HepG2 (cell line): ENCODE data around the gene MCM3AP. TPM values are rescaled to one million over a fixed set of nuclear protein-coding genes. Genes with fewer than 3 reads are reported as not detected.

Source experiments
- BCL6 ChIP-seq: IDR thresholded peaks from 2 replicates; pipeline ENCODE4 v1.6.1; 2016; ENCODE audit warnings: missing genetic modification reagents, missing compliant biosample characterization
- CEBPB ChIP-seq: IDR thresholded peaks from 2 replicates; pipeline ENCODE4 v1.6.1; 2011; ENCODE audit warnings: low read depth, low read length, improper control_type of control experiment, borderline replicate concordance
- CTCF ChIP-seq: sonication (generic); formaldehyde crosslinking; IDR thresholded peaks from 2 replicates; pipeline ENCODE4 v1.5.0; 2020; ENCODE audit warnings: mild to moderate bottlenecking, missing genetic modification reagents, moderate library complexity
- FOSL2 ChIP-seq: sonication (generic); formaldehyde crosslinking; IDR thresholded peaks from 2 replicates; pipeline ENCODE4 v1.4.0; 2020; ENCODE audit warnings: missing genetic modification reagents
- GLI4 ChIP-seq: sonication (generic); formaldehyde crosslinking; IDR thresholded peaks from 2 replicates; pipeline ENCODE4 v1.5.1; 2020; ENCODE audit warnings: missing genetic modification reagents, mild to moderate bottlenecking, moderate library complexity, borderline replicate concordance
- HOMEZ ChIP-seq: IDR thresholded peaks from 2 replicates; pipeline ENCODE4 v1.6.1; 2016; ENCODE audit warnings: low read depth
- HOXA9 ChIP-seq: sonication (generic); formaldehyde crosslinking; IDR thresholded peaks from 2 replicates; pipeline ENCODE4 v1.8.1; 2022; ENCODE audit warnings: missing genetic modification reagents, mild to moderate bottlenecking, moderate library complexity, borderline replicate concordance
- JUND ChIP-seq: sonication (generic); formaldehyde crosslinking; IDR thresholded peaks from 2 replicates; pipeline ENCODE4 v1.8.0; 2022; ENCODE audit warnings: mild to moderate bottlenecking, missing genetic modification reagents
- KLF6 ChIP-seq: IDR thresholded peaks from 2 replicates; pipeline ENCODE4 v1.8.0; 2016; ENCODE audit warnings: missing biosample characterization, missing genetic modification reagents
- NBN ChIP-seq: fragments of 450-650 bp; conservative IDR thresholded peaks from 2 replicates; pipeline ENCODE4 v1.6.1; 2017
- NR1H2 ChIP-seq: sonication (generic); formaldehyde crosslinking; IDR thresholded peaks from 2 replicates; pipeline ENCODE4 v1.8.1; 2022; ENCODE audit warnings: low read depth, missing genetic modification reagents, borderline replicate concordance
- PLSCR1 ChIP-seq: sonication (generic); formaldehyde crosslinking; IDR thresholded peaks from 2 replicates; pipeline ENCODE4 v1.5.0; 2020; ENCODE audit warnings: missing genetic modification reagents, mild to moderate bottlenecking, borderline replicate concordance
- TEAD3 ChIP-seq: optimal IDR thresholded peaks from 2 replicates; pipeline ENCODE3; 2016; ENCODE audit warnings: borderline replicate concordance
- TFAP4 ChIP-seq: sonication (generic); IDR thresholded peaks from 2 replicates; pipeline ENCODE4 v1.6.1; 2016; ENCODE audit warnings: low read depth, borderline replicate concordance
- ZHX2 ChIP-seq, 2 experiments: sonication (generic) in 1 of 2; formaldehyde crosslinking in 1 of 2; IDR thresholded peaks; 2 replicates each; pipeline versions ENCODE4 v1.6.1 to v1.9.0; 2014 to 2022; ENCODE audit warnings: antibody characterized with exemption in 1 of 2, borderline replicate concordance in 1 of 2, inconsistent platforms in 1 of 2, low read depth in 1 of 2, missing genetic modification reagents in 1 of 2
- ZNF703 ChIP-seq: sonication (generic); formaldehyde crosslinking; IDR thresholded peaks from 2 replicates; pipeline ENCODE4 v1.5.1; 2020; ENCODE audit warnings: missing genetic modification reagents, mild to moderate bottlenecking, moderate library complexity, borderline replicate concordance
- ZNF879 ChIP-seq: sonication (generic); formaldehyde crosslinking; IDR thresholded peaks from 2 replicates; pipeline ENCODE4 v1.8.1; 2023; ENCODE audit warnings: missing genetic modification reagents
- polyA plus RNA-seq, 8 experiments: library from polyadenylated mRNA; depleted of rRNA in 3 of 8; stranded (reverse) in 7 of 8; unstranded in 1 of 8; fragments of >200 nt; fragmentation: Illumina TruSeq in 4 of 8; extraction: Trizol in 4 of 8; gene quantifications; 2 replicates each; pipeline versions ENCODE4 v1.2.1 to v1.2.3, GENCODE V29; 2011 to 2016; ENCODE audit warnings: low read depth in 4 of 8, missing spikeins in 1 of 8, mixed read lengths in 1 of 8; ENCODE audit not compliant: insufficient read depth in 1 of 8
- total RNA-seq, 5 experiments: library from RNA; depleted of rRNA; stranded (reverse); fragments of >200 nt; fragmentation: Illumina TruSeq; extraction: Trizol; gene quantifications; 2 replicates each; pipeline ENCODE4 v1.2.3, GENCODE V29; 2016; ENCODE audit warnings: low read depth in 1 of 5

MCM3AP gene
- total and polyA plus RNA-seq, 2 of the 13 experiments (the other 11 are each of a cell fraction or from before 2014, with no cell fraction given): 27.0 to 54.7 TPM

GRCh38 chr21:46188226-46189212, 96.9 kb downstream of the MCM3AP start (continued):
- TF ChIP-seq ZHX2 (IDR thresholded peaks at IDR 0.05; ENCODE audit: low read depth): no peak
- TF ChIP-seq ZHX2 (CRISPR knock-in tag; IDR thresholded peaks at IDR 0.05; ENCODE audit: borderline replicate concordance): no peak
- TF ChIP-seq KLF6 (CRISPR knock-in tag): no peak
- no peak for TF ChIP-seq CEBPB
- TF ChIP-seq ZNF879: no peak
- TF ChIP-seq JUND (CRISPR knock-in tag): peak; percentile 83
- TF ChIP-seq PLSCR1 (CRISPR knock-in tag): no peak
- TF ChIP-seq NR1H2 (CRISPR knock-in tag): no peak
- TF ChIP-seq NBN: no peak
- no peak for TF ChIP-seq BCL6 (CRISPR knock-in tag)
- no peak for TF ChIP-seq GLI4
- no peak for TF ChIP-seq HOMEZ (CRISPR knock-in tag)
- peak; percentile 73 for TF ChIP-seq TEAD3 (CRISPR knock-in tag)
- no peak for TF ChIP-seq ZNF703 (CRISPR knock-in tag)
- no peak for TF ChIP-seq HOXA9 (CRISPR knock-in tag)
- peak; percentile 30; the same call in 1 of the 2 replicates for TF ChIP-seq CTCF (CRISPR knock-in tag)
- TF ChIP-seq FOSL2 (CRISPR knock-in tag): peak; percentile 97
- no peak for TF ChIP-seq TFAP4
